Osteoblast (primary cell): ENCODE measurements around the gene MARS1. TPM values are rescaled to one million over a fixed set of nuclear protein-coding genes. Genes with fewer than 3 reads are reported as not detected.

ENCODE experiments used
- DNase-seq: peaks from one replicate; pipeline ENCODE4 v3.0.0; 2011; ENCODE audit warnings: low spot score, mixed read lengths; ENCODE audit not compliant: insufficient read length; ENCODE audit errors: missing footprints
- H2AFZ ChIP-seq: 2 replicates; pipeline ENCODE4 v1.6.0; 2011; ENCODE audit warnings: mild to moderate bottlenecking, low read length
- H3K27ac ChIP-seq: 2 replicates; pipeline ENCODE4 v1.5.1; 2011; ENCODE audit warnings: mild to moderate bottlenecking, low read depth, low read length, moderate library complexity
- H3K27me3 ChIP-seq: 2 replicates; pipeline ENCODE4 v1.6.0; 2012; ENCODE audit warnings: mild to moderate bottlenecking, control low read depth, inconsistent platforms, low read length, moderate library complexity; ENCODE audit not compliant: insufficient read depth
- H3K36me3 ChIP-seq: 2 replicates; pipeline ENCODE4 v1.5.1; 2011; ENCODE audit warnings: mild to moderate bottlenecking, low read length, control low read depth, moderate library complexity; ENCODE audit not compliant: insufficient read depth
- H3K4me1 ChIP-seq: 2 replicates; pipeline ENCODE4 v1.5.1; 2011; ENCODE audit warnings: mild to moderate bottlenecking, low read length, control low read depth, moderate library complexity; ENCODE audit not compliant: insufficient read depth
- H3K4me2 ChIP-seq: 2 replicates; pipeline ENCODE4 v1.6.0; 2011; ENCODE audit warnings: mild to moderate bottlenecking, low read length; ENCODE audit not compliant: insufficient read depth
- H3K4me3 ChIP-seq: fragments of 200-600 bp; sonication (generic); 3 replicates; pipeline ENCODE4 v1.5.1; 2012; ENCODE audit warnings: mild to moderate bottlenecking, low read length, inconsistent platforms; ENCODE audit not compliant: insufficient read depth
- H3K79me2 ChIP-seq: 2 replicates; pipeline ENCODE4 v1.6.0; 2012; ENCODE audit warnings: mild to moderate bottlenecking, low read length, control low read depth, inconsistent platforms; ENCODE audit not compliant: insufficient read depth
- H3K9me3 ChIP-seq: 2 replicates; pipeline ENCODE4 v1.5.1; 2011; ENCODE audit warnings: low read depth, low read length, control low read depth
- H4K20me1 ChIP-seq: 2 replicates; pipeline ENCODE4 v1.6.0; 2012; ENCODE audit warnings: mild to moderate bottlenecking, low read length, control low read depth; ENCODE audit not compliant: insufficient read depth
- CTCF ChIP-seq: IDR thresholded peaks from 2 replicates; pipeline ENCODE4 v1.5.1; 2011; ENCODE audit warnings: mild to moderate bottlenecking, low read depth, low read length, moderate library complexity; ENCODE audit errors: extremely low read depth
- total RNA-seq: library from RNA; depleted of rRNA; stranded (reverse); fragments of >200 nt; gene quantifications from 2 replicates; pipeline ENCODE4 v1.2.3, GENCODE V29; 2012

Gene MARS1
- total RNA-seq, 1 donor = 187 TPM

- Histone ChIP-seq H3K4me1 (peaks cover 16% of the 10 kb centered on the region), H3K9me3 (no peaks in the 10 kb centered on the region), H3K4me2 (peak overlapping the region; percentile 93), H4K20me1 (no peaks in the 10 kb centered on the region), H2AFZ (peak overlapping the region; percentile 90), H3K36me3 (no peaks in the 10 kb centered on the region), H3K27me3 (peaks cover 12% of the 10 kb centered on the region), H3K4me3 (peak overlapping the region; percentile 78), H3K79me2 (no peaks in the 10 kb centered on the region), H3K27ac (peak overlapping the region; percentile 38)
- DNase-seq = peak; percentile 99
- TF ChIP-seq CTCF = peak; percentile 97
These were observed 28.7 kb upstream of the MARS1 start for GRCh38 chr12:57459055-57459749.

- Histone ChIP-seq H3K79me2 (no peaks in the 10 kb centered on the region), H4K20me1 (no peaks in the 10 kb centered on the region), H2AFZ (peak within 1 kb of the TSS; percentile 90), H3K4me3 (peak within 1 kb of the TSS; percentile 78), H3K36me3 (no peaks in the 10 kb centered on the region), H3K4me1 (peaks cover 16% of the 10 kb centered on the region), H3K27ac (peak within 1 kb of the TSS; percentile 38), H3K4me2 (peak within 1 kb of the TSS; percentile 93), H3K27me3 (peaks cover 12% of the 10 kb centered on the region), H3K9me3 (no peaks in the 10 kb centered on the region)
- TF ChIP-seq CTCF = no peak
- DNase-seq = peak; percentile 96
These were observed 28.0 kb upstream of the MARS1 start, which contains the start of gene GLI1 for GRCh38 chr12:57459750-57460467. TSS of gene GLI1 (plus strand) at chr12:57459785. CDS start at chr12:57463692, 3,907 bp downstream.

- no peak for DNase-seq
- Histone ChIP-seq H3K9me3 (no peaks in the 10 kb centered on the region), H3K4me3 (no peak overlapping the region), H3K27ac (no peak overlapping the region), H3K79me2 (no peaks in the 10 kb centered on the region), H4K20me1 (no peaks in the 10 kb centered on the region), H3K27me3 (peaks cover 12% of the 10 kb centered on the region), H2AFZ (no peak overlapping the region), H3K36me3 (no peaks in the 10 kb centered on the region), H3K4me1 (peaks cover 16% of the 10 kb centered on the region), H3K4me2 (peak overlapping the region; percentile 2)
- no peak for TF ChIP-seq CTCF
These were observed 27.4 kb upstream of the MARS1 start for GRCh38 chr12:57460468-57460784.

- H3K4me1 ChIP-seq = peaks cover 16% of the 10 kb centered on the region
- H3K27me3 ChIP-seq = peaks cover 13% of the 10 kb centered on the region
- no peaks in the 10 kb centered on the region for H3K36me3 ChIP-seq
- no peak overlapping the region for H3K4me3 ChIP-seq
- no peak overlapping the region for H3K27ac ChIP-seq
- no peak for DNase-seq
- peak overlapping the region; percentile 100 for H3K4me2 ChIP-seq
- no peak overlapping the region for H2AFZ ChIP-seq
- no peaks in the 10 kb centered on the region for H3K9me3 ChIP-seq
- no peaks in the 10 kb centered on the region for H4K20me1 ChIP-seq
- no peak for TF ChIP-seq CTCF
- H3K79me2 ChIP-seq = no peaks in the 10 kb centered on the region
These were observed 27.0 kb upstream of the MARS1 start for GRCh38 chr12:57460841-57461275.
